NCI-H2196 (cell line): Measurements from ENCODE around the gene RMND1.

Experiments
- DNase-seq: peaks from one replicate; lab custom pipeline; 2025; ENCODE audit not compliant: unreplicated experiment; lab: John Stamatoyannopoulos, UW

RMND1 gene

DNA sequence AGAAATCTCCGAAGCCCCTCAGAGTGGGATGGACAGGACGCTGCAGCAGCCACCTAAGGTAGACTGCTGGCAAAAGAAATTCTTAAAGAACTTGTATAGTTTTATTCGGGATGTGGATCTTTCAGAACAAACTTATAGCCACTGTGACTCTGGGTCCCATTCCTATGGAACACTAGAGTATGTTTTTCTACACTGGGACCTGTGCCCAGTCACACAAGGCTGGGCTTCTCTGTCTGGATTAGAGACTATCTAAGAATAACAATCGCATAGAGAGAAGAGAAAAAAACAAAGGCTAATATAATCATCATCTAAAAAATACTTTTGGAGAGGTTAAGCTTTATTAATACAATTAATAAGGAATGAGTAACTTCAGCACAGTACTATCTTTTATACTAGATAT, 28.9 kb downstream of the RMND1 start:
- no peak for DNase-seq

DNA sequence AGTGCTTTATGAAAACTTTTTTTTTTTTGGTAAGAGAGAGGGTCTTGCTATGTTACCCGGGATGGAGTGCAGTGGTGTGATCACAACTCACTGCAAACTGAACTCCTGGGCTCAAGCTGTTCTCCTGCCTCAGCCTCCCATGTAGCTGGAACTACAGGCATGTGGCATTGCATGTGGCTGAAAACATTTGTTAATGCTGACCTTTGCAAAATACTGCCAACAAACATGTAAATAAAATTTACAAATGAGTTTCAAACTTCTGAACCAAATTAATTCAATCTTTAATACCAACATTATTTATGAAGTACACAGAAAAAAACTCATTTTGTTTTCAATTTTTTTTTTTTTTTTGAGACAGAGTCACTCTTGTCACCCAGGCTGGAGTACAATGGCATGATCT, 34.4 kb downstream of the RMND1 start:
- no peak for DNase-seq

DNA sequence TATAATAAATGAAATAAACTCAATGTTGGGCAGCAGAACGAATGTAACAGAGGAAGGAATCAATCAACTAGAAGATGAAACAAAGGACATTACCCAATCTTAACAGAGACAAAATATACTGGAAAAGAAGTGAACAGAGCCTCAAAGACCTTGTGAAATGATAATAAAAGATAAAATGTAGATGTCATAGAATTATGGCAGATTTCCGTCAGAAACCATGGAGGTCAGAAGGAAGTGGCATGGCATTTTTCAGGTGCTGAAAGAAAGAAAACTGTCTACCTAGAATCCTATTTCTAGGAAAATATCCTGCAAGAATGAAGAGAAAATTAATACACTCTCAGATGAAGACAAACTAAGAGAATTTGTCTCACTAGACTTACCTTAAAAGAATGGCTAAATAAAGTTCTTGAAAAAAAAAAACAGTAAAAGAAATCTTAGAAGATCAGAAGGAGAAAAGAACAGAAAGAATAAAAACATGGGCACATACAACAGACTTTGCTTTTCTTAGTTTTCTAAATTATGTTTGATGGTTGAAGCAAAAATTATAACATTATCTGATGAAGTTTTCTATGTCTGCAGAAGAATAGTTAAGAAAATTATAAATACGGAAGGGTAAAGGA, 37.2 kb downstream of the RMND1 start:
- no peak for DNase-seq

DNA sequence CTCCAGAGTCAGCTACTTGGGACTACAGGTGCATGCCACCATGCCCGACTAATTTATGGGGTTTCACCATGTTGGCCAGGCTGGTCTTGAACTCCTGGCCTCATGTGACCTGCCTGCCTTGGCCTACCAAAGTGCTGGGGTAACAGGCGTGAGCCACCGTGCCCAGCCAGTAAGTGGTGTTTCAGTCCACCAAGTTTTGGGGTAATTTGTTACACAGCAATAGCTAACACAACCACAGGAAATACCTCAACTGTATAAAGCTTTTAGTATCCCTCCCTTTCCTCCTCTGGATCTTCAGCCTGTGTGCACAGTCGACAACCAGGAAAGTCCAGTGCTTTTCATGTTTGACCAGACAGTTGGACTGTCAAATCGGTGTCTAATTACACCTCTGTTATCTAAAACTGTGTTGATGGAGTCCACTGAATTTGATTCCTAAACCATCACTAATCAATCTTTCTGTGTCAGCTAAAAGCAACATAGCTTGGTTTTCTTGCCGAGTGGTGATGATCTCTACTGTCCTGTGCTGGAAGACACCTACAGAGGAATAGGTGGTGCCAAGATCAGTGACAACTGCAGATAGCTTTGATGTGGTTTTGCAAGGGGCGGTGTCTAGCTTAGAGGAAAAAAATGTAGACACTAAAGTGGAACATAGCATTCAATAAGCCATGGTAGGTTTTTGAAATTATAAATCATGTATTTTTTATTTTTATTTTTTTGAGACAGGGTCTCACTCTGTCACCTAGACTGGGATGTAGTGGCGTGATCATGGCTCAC, 38.4 kb downstream of the RMND1 start:
- DNase-seq, result no peak

DNA sequence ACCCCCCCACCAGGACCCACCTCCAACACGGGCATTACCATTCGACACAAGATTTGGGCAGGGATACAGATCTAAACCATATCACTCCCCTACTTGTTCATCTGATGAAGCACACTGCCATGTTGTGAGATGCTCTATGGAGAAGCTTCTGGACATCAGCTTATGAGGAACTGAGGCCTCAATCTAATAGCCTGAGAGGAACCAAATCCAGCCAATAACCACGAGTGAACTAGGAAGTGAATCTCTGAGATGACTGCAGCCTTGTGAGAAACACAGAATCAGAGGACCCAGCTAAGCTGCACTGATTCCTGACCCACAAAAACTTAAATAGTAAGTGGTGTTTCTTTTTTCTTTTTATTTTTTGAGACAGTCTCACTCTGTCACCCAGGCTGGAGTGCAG, 39.0 kb downstream of the RMND1 start:
- no peak for DNase-seq

- no peak for DNase-seq
Observed at GRCh38 chr6:151409679-151410078, 42.2 kb downstream of the RMND1 start.

DNA sequence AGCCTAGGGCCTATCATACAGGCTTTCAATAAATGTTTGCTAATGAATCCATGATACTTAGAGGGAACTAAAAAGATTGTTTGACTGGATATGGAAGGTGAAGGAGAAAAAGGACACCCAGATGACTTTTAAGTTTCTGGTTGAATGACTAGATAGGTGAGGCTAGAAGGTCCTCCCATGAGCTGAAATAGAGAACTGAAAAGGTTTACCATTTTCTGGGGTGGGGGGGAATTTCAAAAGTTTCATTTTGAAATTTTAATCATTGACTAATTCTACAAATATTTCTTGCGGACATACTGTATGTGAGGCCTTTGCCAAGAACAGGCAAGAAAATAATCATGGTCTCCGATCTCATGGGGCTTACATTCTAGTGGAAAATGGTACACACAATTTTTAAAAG, 42.7 kb downstream of the RMND1 start:
- DNase-seq, result no peak

- no peak for DNase-seq
Observed at GRCh38 chr6:151408858-151409257, 43.1 kb downstream of the RMND1 start.

DNA sequence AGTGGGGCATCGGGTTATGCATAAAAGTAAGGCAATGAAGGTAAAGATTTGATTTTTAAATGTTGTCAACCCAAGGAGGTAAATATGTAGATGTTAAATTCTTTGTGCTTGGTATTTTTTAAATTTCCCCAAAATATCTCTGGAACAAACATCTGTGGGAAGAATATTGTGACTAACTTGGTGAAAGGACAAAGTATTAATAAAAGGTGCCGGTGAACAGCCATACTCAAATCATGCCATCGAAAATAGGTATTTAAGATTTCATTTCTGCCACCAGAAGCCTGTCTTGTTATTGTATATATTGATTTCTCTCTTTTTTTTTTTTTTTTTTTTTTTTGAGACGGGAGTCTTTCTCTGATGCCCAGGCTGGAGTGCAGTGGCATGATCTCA, 48.0 kb downstream of the RMND1 start:
- DNase-seq, result no peak

DNA sequence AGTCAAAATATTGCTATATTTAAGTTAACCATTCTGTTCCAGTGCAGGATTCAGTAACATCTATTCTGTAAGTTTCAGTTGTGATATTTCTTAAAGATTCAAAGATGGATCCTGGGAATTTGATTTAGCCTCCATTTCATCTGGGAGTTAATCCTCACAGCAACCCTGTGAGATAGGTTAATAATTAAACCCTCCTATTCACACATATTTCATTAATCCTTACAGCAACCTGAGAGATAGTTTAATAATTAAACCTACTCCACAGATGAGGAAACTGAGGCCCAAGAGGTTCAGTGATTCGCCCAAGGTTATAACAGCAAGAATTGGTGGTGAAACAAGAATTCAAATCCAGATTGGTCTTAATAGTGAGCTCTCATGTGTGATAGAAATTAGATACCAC, 49.7 kb downstream of the RMND1 start:
- no peak for DNase-seq

GRCh38 chr6:151400473-151400872, 51.5 kb downstream of the RMND1 start:
- DNase-seq, result no peak

DNA sequence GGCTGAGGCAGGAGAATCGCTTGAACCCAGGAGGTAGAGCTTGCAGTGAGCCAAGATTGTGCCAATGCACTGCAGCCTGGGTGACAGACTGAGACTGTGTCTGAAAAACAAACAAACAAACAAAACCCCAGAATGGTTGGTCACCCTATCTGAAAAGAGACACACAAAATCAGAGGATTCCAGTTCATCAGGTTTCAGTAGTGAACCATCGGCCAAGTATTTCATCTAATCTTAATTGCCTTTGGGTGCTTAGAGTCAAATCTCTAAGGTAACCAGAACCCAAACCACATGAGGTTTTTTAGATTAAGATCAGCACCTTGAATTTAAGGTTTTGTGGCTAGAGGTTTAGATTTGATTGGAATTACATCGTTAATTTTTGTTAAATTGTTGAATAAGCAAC, 52.2 kb downstream of the RMND1 start:
- peak; percentile 28 for DNase-seq

DNA sequence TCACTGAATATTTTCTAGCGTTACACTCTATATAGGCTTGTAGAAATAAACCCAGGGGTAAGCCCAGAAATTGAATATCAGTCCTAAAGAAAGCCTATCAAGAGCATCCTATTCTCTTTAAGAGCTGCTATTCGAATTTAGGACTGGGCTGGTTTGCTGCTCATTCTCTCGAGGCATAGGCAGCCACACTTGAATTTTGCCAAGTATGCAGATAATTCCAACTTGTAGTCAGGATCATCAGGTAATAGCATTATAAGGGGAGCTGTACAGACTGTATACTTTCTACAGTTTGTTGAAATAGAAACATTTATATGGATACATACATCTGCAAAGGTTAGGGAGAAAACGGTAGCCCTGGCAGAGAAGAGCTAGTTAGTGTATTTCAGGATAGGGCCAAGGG, 58.5 kb downstream of the RMND1 start:
- no peak for DNase-seq

GRCh38 chr6:151392427-151392826, 59.5 kb downstream of the RMND1 start:
- DNase-seq, result no peak

- DNase-seq, result peak; percentile 68
Observed at GRCh38 chr6:151391471-151392413, 60.2 kb downstream of the RMND1 start, which contains the start of gene ZBTB2. Gene ZBTB2 (minus strand): TSS chr6:151391559. CDS start chr6:151373637, 17,922 bp downstream.

GRCh38 chr6:151390851-151391470, 61.0 kb downstream of the RMND1 start:
- peak; percentile 77 for DNase-seq

- peak; percentile 99 for DNase-seq
Observed at GRCh38 chr6:151390276-151390850, 61.6 kb downstream of the RMND1 start.

DNA sequence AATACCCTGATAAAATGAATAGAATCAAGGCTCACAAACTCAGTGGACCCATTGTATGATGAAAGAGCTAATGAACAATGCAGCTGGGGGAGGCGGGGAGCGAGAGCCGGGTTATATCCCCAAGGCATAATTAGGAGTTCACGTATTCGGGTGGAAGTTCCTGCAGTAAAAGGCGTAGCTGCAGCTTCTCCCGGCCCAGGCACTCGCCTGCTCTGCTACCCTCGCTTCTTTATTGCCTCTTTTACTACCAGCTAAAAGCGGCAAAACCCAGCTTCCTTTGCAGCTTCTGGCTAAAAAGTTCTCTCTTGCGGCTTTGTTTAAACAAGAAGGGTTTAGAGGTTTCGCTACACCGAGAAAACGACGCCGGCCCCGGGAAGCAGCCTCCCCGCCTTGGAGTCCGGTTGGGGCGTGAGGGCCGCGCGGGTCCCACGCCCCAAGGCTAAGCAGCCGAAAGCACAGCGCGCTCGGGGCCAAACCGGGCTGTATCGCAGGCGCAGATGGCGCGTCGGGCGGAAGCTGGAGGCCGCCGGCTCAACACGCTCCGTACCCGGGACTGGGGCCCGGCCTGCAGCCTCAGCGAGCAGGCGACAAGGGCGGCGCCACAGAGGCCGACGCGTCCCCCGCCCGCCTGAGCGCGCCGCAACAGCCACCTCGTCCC, 62.2 kb downstream of the RMND1 start:
- DNase-seq, result no peak

DNA sequence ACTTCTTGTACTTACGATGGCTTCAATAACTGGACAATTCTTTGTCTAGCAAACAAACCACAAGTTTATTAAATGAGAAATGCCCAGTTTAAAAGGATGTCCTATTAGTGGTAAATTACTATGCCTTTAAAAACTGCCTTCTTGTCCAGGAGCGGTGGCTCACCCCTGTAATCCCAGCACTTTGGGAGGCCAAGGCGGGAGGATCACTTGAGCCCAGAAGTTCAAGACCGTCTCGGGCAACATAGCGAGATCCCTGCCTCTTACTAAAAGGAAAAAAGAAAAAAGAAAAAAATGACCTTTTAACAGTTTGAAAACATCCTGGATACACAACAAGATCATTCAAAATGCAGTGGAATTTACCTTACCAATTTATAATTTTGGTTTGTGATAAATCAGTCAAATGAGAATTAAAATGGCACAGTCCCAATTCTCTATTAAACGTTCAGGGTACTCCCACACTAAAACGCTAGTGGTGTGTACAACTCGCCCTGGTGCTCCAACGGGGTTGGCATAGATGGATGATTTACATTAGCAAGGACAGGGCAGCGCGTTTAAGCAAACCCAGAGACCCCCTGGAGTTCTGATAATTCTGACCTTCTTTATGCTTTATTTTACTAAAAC, 62.8 kb downstream of the RMND1 start:
- DNase-seq, result no peak

- DNase-seq, result no peak
Observed at GRCh38 chr6:151388236-151388635, 63.7 kb downstream of the RMND1 start.
